Vagina (tissue), 2 donors: ENCODE measurements around the gene ATRN. TPM values are rescaled to one million over a fixed set of nuclear protein-coding genes. Genes with fewer than 3 reads are reported as not detected.

Experiments used
- DNase-seq, 2 donors: peaks; one replicate each; pipeline ENCODE4 v3.0.0-alpha.2; 2017; ENCODE audit errors: extremely low spot score in 2 of 2
- H3K27ac ChIP-seq: fragments of 200-600 bp; sonication (generic); one replicate; pipeline ENCODE4 v1.5.1; 2019
- H3K27me3 ChIP-seq: fragments of 200-600 bp; sonication (generic); one replicate; pipeline ENCODE4 v1.5.1; 2019
- H3K36me3 ChIP-seq, 2 donors: fragments of 200-600 bp; sonication (generic); one replicate each; pipeline ENCODE4 v1.5.1; 2017 to 2019
- H3K4me1 ChIP-seq: fragments of 200-600 bp; sonication (generic); one replicate; pipeline ENCODE4 v1.5.1; 2019
- H3K4me3 ChIP-seq, 2 donors: fragments of 200-600 bp; sonication (generic); 1 replicate in 1 of 2; 2 replicates in 1 of 2; pipeline ENCODE4 v1.5.1; 2016 to 2019
- H3K9me3 ChIP-seq: fragments of 200-600 bp; sonication (generic); one replicate; pipeline ENCODE4 v1.5.1; 2019
- CTCF ChIP-seq, 3 experiments: fragments of 450-650 bp in 2 of 3; fragments of 200-600 bp in 1 of 3; sonication (generic) in 1 of 3; IDR thresholded peaks; one replicate each; pipeline ENCODE4 v1.5.1; 2017 to 2019; ENCODE audit warnings: antibody characterized with exemption in 3 of 3, mild to moderate bottlenecking in 2 of 3, moderate library complexity in 2 of 3
- POLR2A ChIP-seq, 2 donors: fragments of 450-650 bp; IDR thresholded peaks; one replicate each; pipeline ENCODE4 v1.6.1; 2017; ENCODE audit warnings: antibody characterized with exemption in 2 of 2, mild to moderate bottlenecking in 2 of 2, moderate library complexity in 2 of 2
- POLR2AphosphoS5 ChIP-seq, 2 donors: sonication (generic); formaldehyde crosslinking; IDR thresholded peaks; one replicate each; pipeline ENCODE4 v1.9.0; 2017; ENCODE audit warnings: antibody characterized with exemption in 2 of 2, mild to moderate bottlenecking in 2 of 2, low read depth in 1 of 2; ENCODE audit not compliant: insufficient read depth in 1 of 2
- intact Hi-C: fragments of 100-400 bp; cut with DNase I; formaldehyde crosslinking; loops from one replicate; pipeline ENCODE4 v1.15.1; 2023
- total RNA-seq: library from RNA; depleted of rRNA; stranded (reverse); fragments of >200 nt; gene quantifications from one replicate; pipeline ENCODE4 v1.2.3, GENCODE V29; 2016

ATRN gene
- total RNA-seq, 1 donor from 2014 or later: 22.8 TPM

GRCh38 chr20:3630429-3630828 is 159.6 kb downstream of the ATRN start:
- Histone ChIP-seq H3K27me3 (no peaks in the 10 kb centered on the region), H3K4me3 (no peak overlapping the region), H3K4me1 (no peaks in the 10 kb centered on the region), H3K36me3 (no peaks in the 10 kb centered on the region), H3K27ac (no peak overlapping the region), H3K9me3 (no peaks in the 10 kb centered on the region)
- intact Hi-C loops: no loop called here
- TF ChIP-seq CTCF (IDR thresholded peaks at IDR 0.05): no peak
- TF ChIP-seq POLR2AphosphoS5 (IDR thresholded peaks at IDR 0.05; ENCODE audit: insufficient read depth in 1 of 2, low read depth in 1 of 2): no peak
- no peak for TF ChIP-seq POLR2A (IDR thresholded peaks at IDR 0.05)
- DNase-seq: no peak

GRCh38 chr20:3631534-3631933 is 160.7 kb downstream of the ATRN start:
- no peaks in the 10 kb centered on the region for H3K9me3 ChIP-seq
- H3K36me3 ChIP-seq: no peaks in the 10 kb centered on the region
- H3K27me3 ChIP-seq: no peaks in the 10 kb centered on the region
- TF ChIP-seq POLR2A (IDR thresholded peaks at IDR 0.05) (no peak), POLR2AphosphoS5 (IDR thresholded peaks at IDR 0.05; ENCODE audit: insufficient read depth in 1 of 2, low read depth in 1 of 2) (no peak), CTCF (IDR thresholded peaks at IDR 0.05) (no peak)
- no peak overlapping the region for H3K27ac ChIP-seq
- H3K4me1 ChIP-seq: no peaks in the 10 kb centered on the region
- DNase-seq: no peak
- H3K4me3 ChIP-seq: no peak overlapping the region
- intact Hi-C loops: no loop called here

- intact Hi-C loops: no loop called here
- Histone ChIP-seq H3K4me1 (no peaks in the 10 kb centered on the region), H3K36me3 (no peaks in the 10 kb centered on the region), H3K27ac (no peak overlapping the region), H3K27me3 (no peaks in the 10 kb centered on the region), H3K4me3 (no peak overlapping the region), H3K9me3 (no peaks in the 10 kb centered on the region)
- no peak for DNase-seq
- no peak for TF ChIP-seq POLR2AphosphoS5 (IDR thresholded peaks at IDR 0.05; ENCODE audit: insufficient read depth in 1 of 2, low read depth in 1 of 2)
- no peak for TF ChIP-seq CTCF (IDR thresholded peaks at IDR 0.05)
- TF ChIP-seq POLR2A (IDR thresholded peaks at IDR 0.05): no peak
These were observed 161.6 kb downstream of the ATRN start for GRCh38 chr20:3632311-3633004.

GRCh38 chr20:3633913-3634478 is 163.2 kb downstream of the ATRN start:
- intact Hi-C loops: no loop called here
- Histone ChIP-seq H3K36me3 (peaks cover 0 to 4% of the 10 kb centered on the region in 2 donors), H3K27me3 (no peaks in the 10 kb centered on the region)

More at GRCh38 chr20:3633913-3634478, 163.2 kb downstream of the ATRN start:
- no peak for TF ChIP-seq CTCF (IDR thresholded peaks at IDR 0.05)
- TF ChIP-seq POLR2A (IDR thresholded peaks at IDR 0.05): no peak
- TF ChIP-seq POLR2AphosphoS5 (IDR thresholded peaks at IDR 0.05; ENCODE audit: insufficient read depth in 1 of 2, low read depth in 1 of 2): no peak
- no peak for DNase-seq
- Histone ChIP-seq H3K27ac (no peak overlapping the region), H3K4me1 (no peaks in the 10 kb centered on the region), H3K4me3 (no peak overlapping the region), H3K9me3 (no peaks in the 10 kb centered on the region)
